ENCODE results near the gene SLC9B1.

Gene SLC9B1

GRCh38 chr4:103019308-103020124, at the start of gene SLC9B1:
SLC9B1 (minus strand) TSS chr4:103019705; CDS start chr4:102991711, 27,994 bp downstream.
- peak; percentile 89 for DNase-seq

DNA sequence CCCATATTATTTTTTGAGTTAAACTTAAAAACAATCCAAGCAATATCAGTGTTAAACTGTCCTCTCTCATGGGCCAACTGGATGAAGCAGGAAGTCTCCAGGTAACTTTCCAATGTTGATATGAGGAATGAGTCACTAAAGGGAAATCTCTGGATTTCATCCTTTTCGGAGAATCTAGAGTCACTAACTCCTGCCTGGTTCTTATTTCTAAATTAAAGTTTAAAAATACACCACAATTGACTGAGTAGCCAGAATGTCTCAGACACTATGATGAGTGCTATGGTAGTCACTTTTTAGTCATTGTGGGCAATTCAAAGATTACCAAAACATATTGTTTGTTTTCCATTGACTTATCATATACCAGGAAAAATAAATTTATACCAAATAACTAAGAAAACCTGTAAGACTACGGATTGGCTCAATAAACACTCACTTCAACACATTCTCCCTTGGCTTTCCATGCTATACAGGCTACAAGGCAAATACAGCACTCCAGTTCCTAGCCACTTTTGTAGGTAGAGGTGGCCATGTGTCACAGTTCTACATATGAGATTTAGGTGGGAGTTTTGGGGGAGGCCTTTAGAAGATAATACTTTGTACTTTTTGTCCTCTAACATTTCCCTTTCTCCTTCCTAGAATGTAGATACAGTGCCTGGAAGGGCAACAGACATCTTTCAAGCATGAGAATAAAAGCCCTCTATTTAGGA, 48.5 kb upstream of the SLC9B1 start:
- DNase-seq: peak; percentile 36

DNA sequence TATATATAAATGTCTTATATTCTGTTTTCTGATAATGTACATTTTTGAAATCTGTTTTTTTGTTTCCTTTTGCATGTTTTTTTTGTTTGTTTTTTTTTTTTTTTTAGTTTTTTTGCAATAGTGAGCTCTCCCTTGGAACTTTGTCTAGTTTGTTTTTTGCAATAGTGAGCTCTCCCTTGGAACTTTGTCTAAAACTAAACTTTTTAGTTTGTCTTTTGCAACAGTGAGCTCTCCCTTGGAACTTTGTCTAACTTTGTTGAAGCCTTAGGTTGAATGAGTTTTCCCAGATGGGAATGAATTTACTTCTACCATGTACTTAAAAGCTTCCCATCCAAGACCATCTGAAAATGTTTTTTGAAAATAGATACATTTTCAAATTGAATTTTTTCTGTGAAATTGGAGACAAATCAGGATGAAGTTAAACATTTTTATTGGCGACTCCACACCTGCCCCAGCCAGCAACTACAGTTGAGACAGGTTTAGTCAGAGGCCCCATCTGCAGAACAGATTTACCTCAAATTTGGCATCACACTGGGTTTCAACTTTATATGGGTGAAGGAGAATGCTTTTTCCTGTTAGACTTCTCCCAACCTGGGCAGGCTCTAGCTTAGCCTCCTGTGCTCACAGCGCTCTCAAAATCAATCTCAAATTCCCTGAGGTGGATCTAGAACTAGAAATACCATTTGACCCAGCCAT, 41.1 kb upstream of the SLC9B1 start:
- DNase-seq: no peak

DNA sequence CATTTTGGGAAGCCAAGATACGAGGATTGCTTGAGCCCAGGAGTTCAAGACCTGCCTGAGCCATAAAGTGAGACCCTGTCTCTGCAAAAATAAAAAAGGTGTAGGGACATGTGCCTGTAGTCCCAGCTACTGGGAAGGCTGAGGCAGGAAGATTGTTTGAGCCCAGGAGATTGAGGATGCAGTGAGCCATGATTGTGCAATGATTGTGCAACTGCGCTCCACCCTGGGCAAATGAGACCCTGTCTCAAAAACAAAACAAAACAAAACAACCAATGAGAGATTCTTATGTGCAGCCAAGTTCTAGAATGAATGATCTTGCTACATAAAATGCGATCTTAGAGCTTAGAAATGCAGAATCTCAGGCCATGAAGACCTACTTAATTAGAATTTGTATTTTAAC, 34.5 kb upstream of the SLC9B1 start:
- DNase-seq: no peak

DNA sequence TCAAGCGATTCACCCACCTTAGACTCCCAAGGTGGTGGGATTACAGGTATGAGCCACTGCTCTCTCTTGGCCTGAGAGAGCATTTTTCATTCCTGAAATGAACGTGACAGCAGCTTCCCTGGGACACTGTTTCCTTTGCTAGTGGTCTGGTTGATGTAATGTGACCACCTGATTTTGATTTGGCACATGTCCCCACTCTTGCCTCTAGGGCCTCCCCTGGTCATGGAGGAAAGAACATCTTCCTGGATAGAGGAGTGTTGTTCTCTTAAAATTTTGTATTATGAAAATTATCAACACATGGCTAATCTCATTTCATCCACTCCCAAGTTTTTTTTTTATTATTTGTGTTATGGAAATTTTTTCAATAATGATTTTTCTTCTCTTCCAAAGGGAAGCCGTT, 33.3 kb upstream of the SLC9B1 start:
- no peak for DNase-seq

DNA sequence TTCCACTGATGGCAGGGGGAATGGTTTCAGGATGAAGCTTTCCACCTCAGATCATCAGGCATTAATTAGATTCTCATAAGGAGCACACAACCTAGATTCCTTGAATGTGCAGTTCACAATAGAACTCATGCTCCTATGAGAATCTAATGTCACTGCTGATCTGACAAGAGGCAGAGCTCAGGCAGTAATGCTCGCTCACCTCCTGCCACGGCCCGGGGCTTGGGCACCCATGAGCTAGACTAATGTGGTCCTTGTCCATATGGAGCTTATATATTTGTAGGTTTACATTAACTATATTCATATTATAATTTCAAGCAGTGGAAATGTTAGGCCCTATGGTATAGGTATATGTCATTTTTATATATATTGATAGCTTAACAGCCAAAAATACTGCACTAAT, 32.6 kb upstream of the SLC9B1 start:
- DNase-seq: no peak

- DNase-seq: no peak
Measured at GRCh38 chr4:103050736-103051436, 31.4 kb upstream of the SLC9B1 start.

DNA sequence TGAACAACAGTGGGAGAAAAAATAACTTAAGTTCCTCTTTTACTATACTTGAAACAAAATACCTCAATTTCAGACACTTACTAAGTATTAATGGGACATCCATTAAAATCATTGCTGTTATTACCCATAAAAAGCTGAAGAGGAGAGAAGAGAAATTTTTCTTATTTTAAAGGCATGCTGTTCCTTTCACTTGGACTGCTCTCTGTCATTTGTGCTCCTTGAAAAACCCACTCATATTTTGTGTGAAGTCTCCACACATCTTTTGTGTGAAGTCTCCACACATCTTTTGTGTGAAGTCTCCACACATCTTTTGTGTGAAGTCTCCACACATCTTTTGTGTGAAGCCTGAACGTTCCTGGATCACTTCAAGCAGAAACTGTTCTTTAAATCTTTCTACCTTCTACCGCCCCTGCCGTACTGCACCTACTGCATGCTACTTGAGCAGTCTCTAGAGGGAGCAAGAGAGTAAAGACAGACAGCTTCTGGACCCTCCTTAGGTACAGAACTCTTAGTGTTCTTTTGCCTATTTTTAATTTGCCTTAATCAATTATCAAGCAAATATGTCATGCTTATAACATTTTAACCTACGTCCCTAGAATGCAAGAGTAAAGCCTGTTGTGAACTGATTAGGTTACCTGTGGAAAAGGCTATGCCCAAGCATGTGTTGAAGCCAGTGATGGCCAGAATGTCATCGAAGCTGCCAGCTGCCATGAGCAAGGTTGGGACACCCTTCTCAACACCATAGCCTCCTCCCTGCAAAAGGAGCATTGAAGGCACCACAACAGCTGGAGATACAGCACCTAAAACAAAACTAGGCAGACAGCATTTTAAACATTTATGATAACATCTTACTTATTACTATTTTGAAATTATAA, 27.1 kb upstream of the SLC9B1 start:
- peak; percentile 2 for DNase-seq

- no peak for DNase-seq
Measured at GRCh38 chr4:103044183-103044582, 24.7 kb upstream of the SLC9B1 start.

DNA sequence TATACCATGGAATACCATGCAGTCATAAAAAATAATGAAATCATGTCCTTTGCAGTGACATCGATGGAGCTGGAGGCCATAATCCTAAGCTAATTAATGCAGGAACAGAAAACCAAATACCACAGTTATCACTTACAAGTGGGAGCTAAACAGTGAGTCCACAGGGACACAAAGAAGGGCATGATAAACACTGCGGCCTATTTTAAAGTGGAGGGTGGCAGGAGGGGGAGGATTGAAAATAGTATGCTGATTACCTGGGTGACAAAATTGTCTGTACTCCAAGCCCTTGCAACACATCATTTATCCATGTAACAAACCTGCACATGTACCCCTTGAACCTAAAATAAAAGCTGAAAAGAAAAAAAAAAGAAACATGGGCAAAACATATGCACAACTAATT, 16.7 kb upstream of the SLC9B1 start:
- no peak for DNase-seq

DNA sequence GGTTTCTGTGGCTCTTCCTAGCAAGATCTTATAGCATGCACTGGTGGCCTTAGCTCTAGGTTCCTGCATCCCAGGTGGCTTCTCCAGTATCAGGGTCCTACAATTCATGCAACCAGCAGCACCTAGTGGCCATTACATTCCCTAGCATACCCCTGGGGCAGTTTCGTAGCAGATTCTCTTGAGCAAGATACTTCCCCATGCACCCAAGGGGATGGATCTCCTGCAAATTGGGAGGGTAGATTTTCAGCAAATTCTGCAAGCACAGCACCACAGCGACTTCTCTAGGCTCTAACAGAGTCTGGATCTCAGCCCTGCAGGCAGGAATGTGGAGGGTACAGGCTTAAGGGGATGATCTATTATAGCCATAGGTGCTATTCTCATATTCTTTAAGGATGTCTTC, 13.1 kb upstream of the SLC9B1 start:
- no peak for DNase-seq

GRCh38 chr4:103030791-103031190, 11.3 kb upstream of the SLC9B1 start:
- DNase-seq: no peak

GRCh38 chr4:103029300-103029699, 9.8 kb upstream of the SLC9B1 start:
- no peak for DNase-seq

- DNase-seq: no peak
Measured at GRCh38 chr4:103026868-103027267, 7.4 kb upstream of the SLC9B1 start.

GRCh38 chr4:103024996-103025395, 5.5 kb upstream of the SLC9B1 start:
- no peak for DNase-seq

DNA sequence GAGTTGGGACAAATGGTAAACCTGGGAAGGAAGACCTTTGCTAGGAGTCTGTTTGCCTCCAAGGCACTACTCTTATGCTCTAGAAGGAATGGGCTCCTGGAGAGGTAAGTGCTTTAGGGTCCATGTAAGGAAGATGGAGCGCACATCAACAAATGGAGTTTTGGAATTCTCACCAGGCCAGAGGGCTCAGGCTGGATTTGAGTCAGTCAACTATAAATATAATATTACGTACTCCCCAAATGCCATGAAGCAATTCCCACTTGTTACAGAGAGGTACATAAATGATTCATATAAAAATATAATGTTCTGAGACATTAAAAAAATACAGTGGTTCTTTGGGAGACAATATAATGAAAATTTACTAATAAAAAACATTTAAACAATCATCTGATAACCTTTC, 1.6 kb upstream of the SLC9B1 start:
- no peak for DNase-seq

GRCh38 chr4:103018391-103019307, 856 bp downstream of the SLC9B1 start:
- DNase-seq: no peak

DNA sequence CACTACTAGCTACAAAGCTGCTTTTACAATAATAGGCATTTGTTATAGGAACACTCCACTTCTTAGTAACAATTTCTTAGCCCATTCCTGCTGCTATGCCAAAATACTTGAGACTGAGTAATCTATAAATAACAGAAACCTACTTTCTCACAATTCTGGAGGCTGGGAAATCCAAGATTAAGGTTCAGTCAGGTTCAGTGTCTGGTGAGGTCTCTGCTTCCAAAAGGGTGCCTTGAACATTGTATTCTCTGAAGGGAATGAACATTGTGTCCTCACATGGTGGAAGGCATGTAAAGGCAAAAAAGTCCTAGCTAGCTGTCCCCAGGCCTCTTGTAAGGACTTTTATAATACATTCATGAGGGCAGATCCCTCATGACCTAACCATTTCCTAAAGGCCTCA, 7.0 kb downstream of the SLC9B1 start:
- no peak for DNase-seq

GRCh38 chr4:103012060-103012459, 7.4 kb downstream of the SLC9B1 start:
- DNase-seq: no peak

DNA sequence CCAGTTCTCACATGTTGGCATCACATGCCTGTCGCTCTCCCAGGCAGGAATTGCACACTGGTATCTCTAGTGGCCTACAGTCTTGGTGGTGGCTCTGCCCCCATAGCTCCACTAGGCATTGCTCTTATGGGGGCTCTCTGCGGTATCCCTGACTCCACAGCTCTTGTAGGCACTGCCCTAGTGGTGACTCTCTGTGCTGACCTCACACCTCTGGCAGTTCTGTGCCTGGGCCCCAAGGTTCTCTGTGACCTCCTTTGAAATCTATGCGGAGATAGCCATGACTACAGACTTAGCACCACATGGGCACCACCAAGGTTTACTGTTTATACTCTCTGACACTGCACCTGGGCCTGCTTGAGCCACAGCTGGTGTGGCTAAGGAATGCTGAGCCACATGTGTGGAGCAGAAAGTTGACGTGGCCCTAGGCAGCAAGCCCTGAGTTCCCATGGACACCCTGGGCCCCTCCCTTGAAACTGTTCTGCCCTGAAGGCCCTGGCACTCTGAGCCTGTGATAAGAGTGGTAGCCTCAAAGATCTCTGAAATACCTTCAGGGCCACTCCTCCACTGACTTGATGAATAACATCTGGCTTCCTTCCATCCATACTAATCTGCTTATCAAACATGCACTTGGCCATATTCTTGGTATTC, 8.0 kb downstream of the SLC9B1 start:
- no peak for DNase-seq

All from HCEC 1CT (cell line).